Hepatocyte (in vitro differentiated cells): ENCODE results near the gene APPBP2. TPM values are rescaled to one million over a fixed set of nuclear protein-coding genes. Genes with fewer than 3 reads are reported as not detected.

Experiments used
- DNase-seq: peaks from one replicate; pipeline ENCODE4 v3.0.0-alpha.2; 2016; ENCODE audit warnings: low spot score
- H2AFZ ChIP-seq: fragments of 200-600 bp; sonication (generic); 2 replicates; pipeline ENCODE4 v1.6.0; 2016; ENCODE audit warnings: antibody characterized with exemption, mild to moderate bottlenecking
- H3K27ac ChIP-seq: fragments of 200-600 bp; sonication (generic); 2 replicates; pipeline ENCODE4 v1.5.1; 2016; ENCODE audit warnings: mild to moderate bottlenecking
- H3K27me3 ChIP-seq: fragments of 200-600 bp; sonication (generic); 2 replicates; pipeline ENCODE4 v1.6.1; 2016
- H3K36me3 ChIP-seq: fragments of 200-600 bp; sonication (generic); replicated peaks from 2 replicates; pipeline ENCODE4 v1.5.1; 2016; ENCODE audit warnings: low read depth; ENCODE audit not compliant: insufficient read depth
- H3K4me1 ChIP-seq: fragments of 200-600 bp; sonication (generic); 2 replicates; pipeline ENCODE4 v1.5.1; 2016; ENCODE audit warnings: mild to moderate bottlenecking, moderate library complexity; ENCODE audit not compliant: insufficient read depth
- H3K4me2 ChIP-seq: fragments of 200-600 bp; sonication (generic); 2 replicates; pipeline ENCODE4 v1.6.0; 2016
- H3K4me3 ChIP-seq: fragments of 200-600 bp; sonication (generic); 2 replicates; pipeline ENCODE4 v1.5.1; 2016; ENCODE audit warnings: mild to moderate bottlenecking
- H3K79me2 ChIP-seq: fragments of 200-600 bp; sonication (generic); 2 replicates; pipeline ENCODE4 v1.6.0; 2017; ENCODE audit warnings: mild to moderate bottlenecking
- H3K9me2 ChIP-seq: fragments of 200-600 bp; sonication (generic); replicated peaks from 2 replicates; pipeline ENCODE4 v1.6.0; 2017; ENCODE audit warnings: mild to moderate bottlenecking; ENCODE audit not compliant: insufficient read depth
- H3K9me3 ChIP-seq: fragments of 200-600 bp; sonication (generic); 2 replicates; pipeline ENCODE4 v1.5.1; 2016; ENCODE audit warnings: low read depth, mild to moderate bottlenecking
- H4K20me1 ChIP-seq: fragments of 200-600 bp; sonication (generic); 2 replicates; pipeline ENCODE4 v1.6.0; 2016; ENCODE audit warnings: mild to moderate bottlenecking; ENCODE audit not compliant: insufficient read depth, poor library complexity, severe bottlenecking
- EZH2 ChIP-seq: fragments of 200-600 bp; sonication (generic); IDR thresholded peaks from 2 replicates; pipeline ENCODE4 v1.6.1; 2016; ENCODE audit warnings: antibody characterized with exemption, mild to moderate bottlenecking, borderline replicate concordance
- EZH2phosphoT487 ChIP-seq: fragments of 200-600 bp; sonication (generic); IDR thresholded peaks from one replicate; pipeline ENCODE4 v1.6.1; 2018; ENCODE audit warnings: antibody characterized with exemption, mild to moderate bottlenecking, low read depth, moderate library complexity; ENCODE audit not compliant: unreplicated experiment, severe bottlenecking
- WGBS: methylation state at CpG from one replicate; pipeline ENCODE4 v1.1.6; 2016; ENCODE audit warnings: low lambda C conversion rate; ENCODE audit errors: missing lambda C conversion rate; 5-methylcytosine and 5-hydroxymethylcytosine counted together
- polyA plus RNA-seq: library from polyadenylated mRNA; unstranded; fragments of >200 nt; fragmentation: Nextera tagmentation; extraction: Ambion mirVana; gene quantifications from 2 replicates; pipeline ENCODE4 v1.2.1, GENCODE V29; 2016
- total RNA-seq: library from RNA; depleted of rRNA; stranded (reverse); fragments of >200 nt; gene quantifications from 2 replicates; pipeline ENCODE4 v1.2.3, GENCODE V29; 2014
- TF ChIP-seq, protein P1 (sequence below): fragments of 200-600 bp; sonication (generic); IDR thresholded peaks from 2 replicates; pipeline ENCODE4 v1.5.1; 2016; ENCODE audit warnings: antibody characterized with exemption, mild to moderate bottlenecking; ENCODE audit not compliant: poor library complexity

Gene APPBP2
- total and polyA plus RNA-seq, 2 experiments from 2014 or later: 37.2 to 42.0 TPM

DNA sequence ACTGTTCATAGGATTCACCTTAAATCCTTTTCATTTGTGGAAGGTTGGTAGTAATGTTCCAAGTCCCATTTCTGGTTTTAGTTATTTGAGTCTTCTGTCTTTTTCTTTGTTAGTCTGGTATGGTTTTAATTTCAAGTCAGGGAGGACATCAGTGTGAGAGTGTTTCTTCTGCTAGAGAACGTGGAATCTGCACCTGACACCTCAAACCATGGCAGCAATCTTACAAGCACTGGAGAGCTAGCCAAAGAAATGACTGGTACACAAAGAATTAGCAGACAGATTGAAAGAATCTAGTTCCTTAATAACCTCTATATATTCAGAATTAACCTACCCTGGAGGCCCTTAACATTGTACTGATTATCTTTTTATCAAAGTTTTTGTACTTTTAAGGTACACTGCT, 53.6 kb downstream of the APPBP2 start:
- TF ChIP-seq, protein P1, sequence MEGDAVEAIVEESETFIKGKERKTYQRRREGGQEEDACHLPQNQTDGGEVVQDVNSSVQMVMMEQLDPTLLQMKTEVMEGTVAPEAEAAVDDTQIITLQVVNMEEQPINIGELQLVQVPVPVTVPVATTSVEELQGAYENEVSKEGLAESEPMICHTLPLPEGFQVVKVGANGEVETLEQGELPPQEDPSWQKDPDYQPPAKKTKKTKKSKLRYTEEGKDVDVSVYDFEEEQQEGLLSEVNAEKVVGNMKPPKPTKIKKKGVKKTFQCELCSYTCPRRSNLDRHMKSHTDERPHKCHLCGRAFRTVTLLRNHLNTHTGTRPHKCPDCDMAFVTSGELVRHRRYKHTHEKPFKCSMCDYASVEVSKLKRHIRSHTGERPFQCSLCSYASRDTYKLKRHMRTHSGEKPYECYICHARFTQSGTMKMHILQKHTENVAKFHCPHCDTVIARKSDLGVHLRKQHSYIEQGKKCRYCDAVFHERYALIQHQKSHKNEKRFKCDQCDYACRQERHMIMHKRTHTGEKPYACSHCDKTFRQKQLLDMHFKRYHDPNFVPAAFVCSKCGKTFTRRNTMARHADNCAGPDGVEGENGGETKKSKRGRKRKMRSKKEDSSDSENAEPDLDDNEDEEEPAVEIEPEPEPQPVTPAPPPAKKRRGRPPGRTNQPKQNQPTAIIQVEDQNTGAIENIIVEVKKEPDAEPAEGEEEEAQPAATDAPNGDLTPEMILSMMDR: no peak
- TF ChIP-seq EZH2phosphoT487 (no peak), EZH2 (no peak)
- peaks cover 3% of the 10 kb centered on the region for H3K36me3 ChIP-seq
- WGBS: 96% methylated on average over 1 of the region's 1 CpG

DNA sequence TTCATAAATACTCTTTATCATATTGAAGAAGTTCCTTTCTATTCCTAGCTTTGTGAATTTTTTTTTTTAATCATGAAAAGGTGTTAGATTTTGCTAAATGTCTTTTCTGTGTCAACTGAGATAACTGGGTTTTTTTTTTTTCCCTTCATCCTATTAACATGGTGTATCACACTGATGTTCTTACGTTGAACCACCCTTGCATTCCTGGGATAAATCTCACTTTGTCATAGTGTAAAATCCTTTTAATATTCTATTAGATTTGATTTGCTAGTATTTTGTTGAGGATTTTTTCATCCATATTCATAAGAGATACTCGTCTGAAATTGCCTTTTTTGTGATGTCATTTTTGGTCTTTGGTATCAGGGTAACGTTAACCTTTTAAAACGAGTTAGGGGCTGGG, 54.6 kb downstream of the APPBP2 start:
- no peak overlapping the region for H3K27ac ChIP-seq

More for the DNA sequence above, 53.6 kb downstream of the APPBP2 start:
- H3K9me3 ChIP-seq: no peaks in the 10 kb centered on the region
- no peaks in the 10 kb centered on the region for H3K27me3 ChIP-seq
- peaks cover 4% of the 10 kb centered on the region for H3K4me1 ChIP-seq
- no peak overlapping the region for H3K27ac ChIP-seq
- DNase-seq: no peak
- H3K9me2 ChIP-seq: no peaks in the 10 kb centered on the region
- H2AFZ ChIP-seq: no peak overlapping the region
- no peak overlapping the region for H3K4me3 ChIP-seq
- peaks cover 12% of the 10 kb centered on the region for H3K79me2 ChIP-seq
- no peak overlapping the region for H3K4me2 ChIP-seq
- H4K20me1 ChIP-seq: no peaks in the 10 kb centered on the region

DNA sequence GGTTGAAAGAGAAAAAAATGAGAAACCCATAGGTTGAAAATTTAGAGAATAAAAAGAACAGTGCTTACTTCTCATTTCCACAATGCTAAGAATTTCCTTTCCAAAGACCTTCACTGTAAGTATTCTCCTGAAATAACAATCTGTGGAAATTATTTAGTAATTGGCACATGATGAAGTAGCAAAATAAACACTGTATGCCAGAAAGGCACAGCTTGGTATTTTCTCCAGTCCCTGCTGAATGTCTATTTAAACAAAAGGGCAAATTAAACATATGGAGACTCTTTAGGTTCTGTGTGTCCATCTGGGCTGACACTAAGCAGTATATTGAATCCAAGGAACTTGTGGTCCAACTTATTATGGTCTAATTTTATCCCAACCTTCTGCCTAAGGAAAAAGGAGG, 57.7 kb downstream of the APPBP2 start:
- Histone ChIP-seq H3K27me3 (no peaks in the 10 kb centered on the region), H3K4me3 (no peak overlapping the region), H3K36me3 (peaks cover 3% of the 10 kb centered on the region), H3K9me2 (no peaks in the 10 kb centered on the region), H3K4me1 (peaks cover 4% of the 10 kb centered on the region), H3K4me2 (no peak overlapping the region), H3K9me3 (no peaks in the 10 kb centered on the region), H3K27ac (no peak overlapping the region), H4K20me1 (no peaks in the 10 kb centered on the region), H2AFZ (no peak overlapping the region), H3K79me2 (peaks cover 12% of the 10 kb centered on the region)
- TF ChIP-seq EZH2 (no peak), EZH2phosphoT487 (no peak)
- TF ChIP-seq, protein P1: no peak
- no peak for DNase-seq

More for the DNA sequence above, 54.6 kb downstream of the APPBP2 start:
- peaks cover 3% of the 10 kb centered on the region for H3K36me3 ChIP-seq
- H4K20me1 ChIP-seq: no peaks in the 10 kb centered on the region
- WGBS: 96% methylated on average over 4 of the region's 4 CpGs
- H2AFZ ChIP-seq: no peak overlapping the region
- no peaks in the 10 kb centered on the region for H3K9me2 ChIP-seq
- no peaks in the 10 kb centered on the region for H3K27me3 ChIP-seq
- H3K4me1 ChIP-seq: peaks cover 4% of the 10 kb centered on the region
- H3K9me3 ChIP-seq: no peaks in the 10 kb centered on the region
- H3K79me2 ChIP-seq: peaks cover 12% of the 10 kb centered on the region
- TF ChIP-seq, protein P1: no peak
- no peak for TF ChIP-seq EZH2
- no peak for TF ChIP-seq EZH2phosphoT487
- no peak overlapping the region for H3K4me3 ChIP-seq
- DNase-seq: no peak
- H3K4me2 ChIP-seq: no peak overlapping the region

DNA sequence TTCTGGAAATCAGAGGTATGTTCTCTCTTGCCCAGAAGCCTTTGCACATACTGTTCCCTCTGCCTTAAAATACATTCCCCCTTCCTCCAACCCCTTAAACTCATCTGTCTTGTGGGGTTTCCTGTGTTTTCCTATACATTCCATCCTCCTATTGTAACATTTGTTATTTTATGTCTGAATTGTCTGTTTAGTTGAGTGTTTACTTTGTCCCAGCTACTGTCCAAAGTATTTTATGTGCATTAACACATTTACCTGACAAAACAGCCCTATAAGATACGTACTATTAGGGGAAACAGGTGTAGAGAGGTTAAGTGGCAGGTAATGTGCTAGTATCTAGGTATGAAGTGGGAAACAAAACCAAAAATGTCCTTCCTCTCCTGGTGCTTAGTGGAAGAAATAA, 61.7 kb downstream of the APPBP2 start:
- H3K36me3 ChIP-seq: no peaks in the 10 kb centered on the region
- peaks cover 10% of the 10 kb centered on the region for H3K79me2 ChIP-seq
- peaks cover under 1% of the 10 kb centered on the region for H3K4me1 ChIP-seq
- no peaks in the 10 kb centered on the region for H3K9me3 ChIP-seq
- H3K27me3 ChIP-seq: no peaks in the 10 kb centered on the region
- H3K27ac ChIP-seq: no peak overlapping the region
- H4K20me1 ChIP-seq: no peaks in the 10 kb centered on the region
- no peak overlapping the region for H2AFZ ChIP-seq
- TF ChIP-seq EZH2 (no peak), EZH2phosphoT487 (no peak)
- TF ChIP-seq, protein P1: no peak
- H3K4me3 ChIP-seq: no peak overlapping the region
- no peaks in the 10 kb centered on the region for H3K9me2 ChIP-seq
- DNase-seq: no peak
- WGBS: 93% methylated on average over 1 of the region's 1 CpG
- H3K4me2 ChIP-seq: no peak overlapping the region
